Stimulated activated CD8-positive, alpha-beta memory T cell treated with anti-CD3 and anti-CD28 coated beads, Interleukin-12 subunit alpha, Interleukin-12 subunit beta, amount 100 ng/mL, for 1 hour (primary cell): ENCODE results near the gene SIX2.

Experiments used
- DNase-seq: peaks from one replicate; pipeline ENCODE4 v3.0.0-alpha.2; 2020; ENCODE audit warnings: low read depth

The SIX2 gene

DNA sequence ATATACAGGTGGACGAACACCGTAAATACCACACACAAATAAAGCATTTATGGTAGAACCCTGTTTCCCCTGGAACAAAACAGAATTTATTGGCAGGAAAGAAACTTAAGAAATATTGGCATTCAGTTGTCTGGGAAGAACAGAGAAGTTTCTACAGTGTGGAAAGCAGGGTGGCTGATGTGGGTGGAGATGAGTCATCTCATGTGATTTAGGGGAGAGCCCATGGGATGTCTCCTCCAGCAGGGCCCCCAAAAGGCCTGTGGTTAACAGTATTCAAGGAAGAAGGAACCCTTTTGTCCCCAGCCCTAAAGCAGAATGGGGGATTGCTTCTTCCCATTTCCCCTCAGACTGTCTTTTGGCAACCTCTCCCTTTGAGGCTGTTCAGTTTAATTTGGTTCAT is 43.6 kb downstream of the SIX2 start:
- no peak for DNase-seq

DNA sequence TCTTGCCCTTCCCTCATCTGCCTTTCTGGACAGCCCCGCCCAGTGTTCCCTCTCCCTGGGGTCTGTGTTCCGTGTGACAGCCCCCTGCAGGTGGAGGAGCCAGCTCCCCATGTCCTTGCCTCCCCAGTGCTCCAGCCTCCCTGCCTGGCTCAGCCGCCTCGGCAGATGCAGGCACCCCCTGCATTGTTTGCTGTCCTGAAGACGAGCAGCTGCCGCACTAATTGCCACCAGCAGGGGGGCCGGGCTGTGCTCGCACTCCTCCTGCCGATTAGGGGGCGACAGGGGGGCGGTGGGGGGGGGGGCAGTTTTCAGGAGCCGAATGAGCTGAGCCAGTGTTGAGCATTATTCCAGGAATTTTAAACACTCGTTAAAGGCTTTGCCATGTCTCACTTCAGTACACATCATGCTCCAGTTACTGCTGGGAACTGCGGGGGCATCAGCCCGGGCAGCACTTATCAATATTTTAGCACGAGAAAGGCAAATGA is 44.5 kb downstream of the SIX2 start:
- DNase-seq, result no peak

DNA sequence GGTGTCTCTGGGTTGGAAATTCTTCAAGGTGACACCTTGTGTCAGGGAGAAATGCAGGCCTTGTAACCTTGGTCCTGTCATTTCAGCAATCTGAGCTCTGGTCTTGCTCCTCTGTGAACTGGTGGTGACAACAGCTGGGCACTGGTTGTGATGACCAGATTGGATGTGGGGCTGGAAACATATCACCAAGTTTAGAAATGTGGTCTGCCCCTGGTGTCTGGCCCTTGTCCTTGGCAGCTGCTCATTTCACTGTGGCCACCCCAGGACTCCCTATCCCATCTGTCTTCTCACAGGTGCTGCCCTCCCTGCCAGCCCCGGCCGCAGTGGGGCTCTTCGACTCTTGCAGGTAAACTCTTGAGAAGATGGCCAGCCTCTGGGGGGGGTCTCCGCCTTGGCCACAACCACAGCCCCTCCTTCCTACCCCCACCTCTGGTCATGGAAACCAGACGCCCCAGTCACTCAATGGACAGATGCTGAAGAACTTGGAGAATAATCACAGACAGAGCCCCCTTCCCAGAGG is 47.0 kb downstream of the SIX2 start:
- DNase-seq, result no peak

DNA sequence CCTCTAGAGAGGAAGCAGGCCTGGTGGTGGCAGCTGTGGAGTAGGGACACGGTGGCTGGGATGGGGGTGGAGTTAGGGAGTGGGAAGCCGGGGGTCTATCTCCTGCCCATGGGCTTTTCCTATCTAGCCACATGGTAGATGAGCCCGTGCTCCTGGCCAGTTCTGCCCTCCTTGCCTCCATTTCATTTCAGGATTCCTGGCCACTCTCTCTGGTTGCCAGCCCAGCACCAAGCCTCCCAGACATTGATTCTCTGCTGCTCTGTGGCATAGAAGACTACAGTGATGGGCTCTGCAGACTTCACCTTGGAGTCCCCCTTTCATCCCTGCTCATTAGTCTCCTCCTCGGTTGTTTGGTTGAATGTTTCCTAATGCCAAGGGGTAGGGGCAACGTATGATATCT is 48.4 kb downstream of the SIX2 start:
- DNase-seq, result no peak

DNA sequence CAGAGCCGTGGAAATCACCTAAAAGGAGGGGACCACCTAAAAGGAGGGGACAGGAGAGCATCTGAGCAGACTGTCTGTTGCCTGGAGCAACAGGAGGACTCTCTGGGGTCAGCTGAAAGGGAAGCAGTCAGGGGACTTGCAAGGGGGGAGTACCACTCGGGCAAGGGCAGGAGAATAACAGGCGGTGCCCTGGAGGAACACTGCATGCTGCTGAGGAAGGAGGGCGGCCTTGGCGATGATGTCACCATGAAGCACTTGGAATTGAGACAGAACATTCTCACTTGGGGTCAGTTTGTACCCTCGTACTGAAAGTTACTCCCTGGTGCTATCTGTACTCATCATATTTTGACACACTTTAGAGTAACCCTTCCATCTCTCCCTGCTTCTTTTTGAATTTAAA is 49.4 kb downstream of the SIX2 start:
- no peak for DNase-seq

DNA sequence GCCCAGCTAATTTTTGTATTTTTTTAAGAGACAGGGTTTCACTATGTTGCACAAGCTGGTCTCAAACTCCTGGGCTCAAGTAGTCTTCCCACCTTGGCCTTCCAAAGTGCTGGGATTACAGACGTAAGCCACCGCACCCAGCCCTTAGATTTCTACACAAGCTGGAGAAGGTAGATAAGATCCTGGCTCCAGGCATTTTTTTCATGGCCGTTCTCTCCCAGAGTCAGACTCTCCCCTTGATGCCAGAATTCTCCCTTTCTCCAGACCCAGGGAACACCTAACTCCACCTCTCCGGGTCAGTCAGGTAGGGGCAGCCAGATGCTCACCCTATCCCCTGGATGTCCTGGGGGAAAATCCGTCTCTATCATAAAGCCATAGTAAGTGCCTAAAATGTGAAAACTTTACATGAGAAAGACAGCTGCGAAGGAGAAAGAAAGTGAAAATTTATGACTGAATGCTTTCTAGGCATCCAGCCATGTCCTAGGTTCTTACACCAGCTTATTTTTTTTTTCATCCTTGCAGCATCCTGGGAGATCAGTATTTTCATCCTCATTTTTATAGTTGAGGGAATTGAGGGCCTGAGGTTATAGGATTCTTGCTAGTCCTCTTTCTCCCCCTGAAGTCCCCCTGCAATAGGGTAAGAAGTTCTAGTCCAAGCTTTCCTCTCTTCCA is 51.5 kb downstream of the SIX2 start:
- no peak for DNase-seq

DNA sequence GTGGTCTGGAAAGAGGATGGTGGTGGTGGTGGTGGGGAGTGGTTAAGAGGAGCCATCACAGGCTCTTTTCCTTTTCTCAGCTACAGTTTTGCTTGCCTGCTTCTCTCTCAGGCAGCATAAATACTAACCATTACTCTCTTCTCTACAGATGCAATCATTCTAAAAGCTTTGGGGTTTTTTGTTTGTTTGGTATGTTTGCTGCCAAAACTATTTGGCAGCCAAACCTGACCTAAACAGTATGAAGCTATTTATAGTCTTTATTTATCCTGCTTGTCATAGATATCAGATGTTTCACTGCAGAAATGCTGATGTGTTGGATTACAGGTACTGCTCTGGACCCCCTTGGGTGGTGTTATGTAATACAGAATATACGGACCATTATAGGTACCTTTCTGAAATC is 52.4 kb downstream of the SIX2 start:
- no peak for DNase-seq

DNA sequence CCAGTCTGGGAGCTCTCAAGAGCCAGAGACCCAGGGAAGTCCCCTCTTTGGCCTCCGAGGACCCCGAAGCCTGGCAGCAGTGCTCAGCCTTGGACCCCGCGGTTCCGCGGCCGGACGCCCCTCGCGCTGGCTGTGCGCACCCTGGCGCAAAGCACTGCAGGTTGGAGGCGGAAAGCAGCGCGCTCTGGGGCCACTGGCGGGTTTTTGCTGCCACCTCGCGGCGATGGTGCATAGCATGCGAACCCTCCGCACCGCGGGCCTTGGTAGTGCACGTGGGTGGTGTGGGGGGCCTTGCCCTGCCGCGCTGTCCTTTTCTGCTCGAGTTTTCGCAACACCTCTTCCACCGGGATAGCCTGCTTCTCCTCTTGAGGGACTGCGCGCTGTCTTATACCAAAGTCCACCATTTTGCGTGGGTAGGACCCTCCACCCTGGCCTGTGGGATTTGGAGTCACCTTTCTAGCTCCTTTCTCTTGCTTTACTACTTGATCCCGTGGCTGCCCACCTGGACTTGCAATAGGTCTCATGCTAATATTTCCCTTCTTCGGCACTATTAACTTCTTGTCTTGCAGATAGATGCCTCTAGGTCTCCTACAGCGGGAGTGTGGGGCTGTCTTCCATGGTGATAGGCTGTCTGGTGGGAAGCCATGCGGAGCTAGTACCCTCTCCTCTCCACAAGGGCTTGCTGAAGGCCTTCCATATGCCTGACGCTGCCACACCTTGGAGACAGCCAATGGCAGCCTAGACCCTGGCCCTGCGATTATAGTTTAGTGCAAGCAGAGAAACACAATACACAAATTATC is 53.5 kb downstream of the SIX2 start:
- DNase-seq, result peak; percentile 57
